Stimulated activated CD4-positive, alpha-beta T cell treated with anti-CD3 and anti-CD28 coated beads, TNF-alpha, amount 100 ng/mL, for 48 hours (primary cell): Measurements from ENCODE around the gene KRT85.
"Not testable (repeated sequence)": the region's sequence is repeated elsewhere in the genome, so short reads cannot be mapped to it uniquely, and the experiment has no call there.

Experiments used
- DNase-seq, 3 donors: peaks; one replicate each; pipeline ENCODE4 v3.0.0-alpha.2; 2020; ENCODE audit warnings: low read depth in 3 of 3

KRT85 gene

DNA sequence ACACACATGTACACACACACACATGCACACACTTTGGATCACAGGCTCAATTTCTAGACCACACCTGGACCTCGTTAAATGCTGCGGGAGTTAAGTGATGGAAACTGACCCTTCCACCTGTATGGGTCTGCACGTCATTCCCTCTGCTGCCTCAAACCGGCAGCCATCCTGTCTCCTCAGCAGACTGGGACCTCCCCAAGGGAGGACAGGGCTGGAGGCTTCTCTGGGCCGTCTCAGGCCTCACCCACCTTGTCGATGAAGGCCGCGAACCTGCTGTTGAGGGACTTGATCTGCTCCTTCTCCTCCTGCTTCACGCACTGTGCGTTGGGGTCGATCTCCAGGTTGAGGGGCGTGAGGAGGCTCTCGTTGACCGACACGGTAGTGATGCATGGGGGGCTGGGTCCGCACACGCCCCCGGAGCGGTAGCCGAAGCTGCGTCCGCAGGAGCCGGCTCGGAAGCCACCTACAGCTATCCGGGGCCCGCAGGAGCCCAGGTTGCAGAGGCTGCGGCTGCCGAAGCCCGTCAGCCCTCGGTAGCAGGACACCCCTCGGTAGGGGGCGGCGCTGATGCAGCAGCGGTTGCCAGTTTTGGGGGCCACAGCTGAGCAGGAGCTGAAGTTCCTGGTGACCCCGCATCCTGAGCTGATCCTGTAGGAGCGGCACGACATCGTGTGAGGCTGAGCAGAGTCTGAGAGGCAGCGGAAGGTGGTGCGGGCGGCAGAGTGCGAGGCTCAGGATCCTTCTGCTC is at the start of gene KRT85:
Gene KRT85 (minus strand): TSS at position 744 of the 748 bp plus-strand sequence. CDS start 76 bp downstream, at position 668.
- no peak for DNase-seq

GRCh38 chr12:52416795-52417194 is 49.5 kb upstream of the KRT85 start:
- DNase-seq: no peak

GRCh38 chr12:52415870-52416750 is 48.8 kb upstream of the KRT85 start:
- no peak for DNase-seq

- DNase-seq: no peak
Observed at GRCh38 chr12:52414936-52415335, 47.7 kb upstream of the KRT85 start.

GRCh38 chr12:52413782-52414345 is 46.6 kb upstream of the KRT85 start:
- no peak for DNase-seq

GRCh38 chr12:52413202-52413601 is 45.9 kb upstream of the KRT85 start:
- no peak for DNase-seq

- no peak for DNase-seq
Observed at GRCh38 chr12:52411815-52412214, 44.5 kb upstream of the KRT85 start.

GRCh38 chr12:52410589-52411248 is 43.4 kb upstream of the KRT85 start:
- DNase-seq: not testable (repeated sequence)

- DNase-seq: no peak
Observed at GRCh38 chr12:52407918-52408317, 40.6 kb upstream of the KRT85 start.

- DNase-seq: no peak
Observed at GRCh38 chr12:52405922-52406385, 38.7 kb upstream of the KRT85 start, which contains the start of gene KRT82. TSS of gene KRT82 (minus strand) at chr12:52406335. CDS start at chr12:52406277, 58 bp downstream.

DNA sequence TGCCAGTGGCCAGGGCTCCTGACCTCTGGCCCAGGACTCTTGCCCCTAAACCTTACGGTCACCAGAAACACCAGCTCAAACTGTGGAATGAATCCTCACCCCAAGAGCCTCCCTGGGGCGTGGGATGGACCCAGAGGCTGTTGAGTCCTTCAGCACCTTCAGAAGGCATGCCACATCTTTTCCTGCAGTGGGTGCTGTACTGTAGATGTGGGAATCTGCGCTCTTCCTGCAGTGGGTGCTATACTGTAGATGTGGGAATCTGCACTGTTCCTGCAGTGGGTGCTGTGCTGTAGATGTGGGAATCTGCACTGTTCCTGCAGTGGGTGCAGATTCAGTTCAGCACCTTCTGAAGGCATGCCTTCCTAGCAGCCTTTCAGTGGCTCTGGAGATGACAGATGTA is 37.7 kb upstream of the KRT85 start:
- DNase-seq: no peak

DNA sequence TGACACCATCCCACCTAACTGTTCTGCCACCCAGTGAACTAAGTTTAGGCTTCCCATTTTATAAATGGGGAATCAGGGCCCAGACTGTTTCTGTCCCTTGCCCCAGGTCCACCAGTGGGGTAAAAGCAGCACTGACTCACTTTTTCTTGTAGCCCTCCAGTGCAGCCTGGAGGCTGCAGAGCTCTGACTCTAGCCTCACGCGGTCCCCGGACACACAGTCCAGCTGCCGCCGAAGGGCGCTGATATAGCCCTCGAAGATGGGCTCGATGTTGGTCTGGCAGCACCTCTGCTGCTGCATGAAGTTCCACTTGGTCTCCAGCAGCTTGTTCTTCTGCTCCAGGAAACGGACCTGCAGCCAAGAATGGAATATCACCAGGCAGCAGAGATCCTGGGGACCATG is 36.3 kb upstream of the KRT85 start:
- no peak for DNase-seq

- no peak for DNase-seq
Observed at GRCh38 chr12:52402873-52403540, 35.7 kb upstream of the KRT85 start.

DNA sequence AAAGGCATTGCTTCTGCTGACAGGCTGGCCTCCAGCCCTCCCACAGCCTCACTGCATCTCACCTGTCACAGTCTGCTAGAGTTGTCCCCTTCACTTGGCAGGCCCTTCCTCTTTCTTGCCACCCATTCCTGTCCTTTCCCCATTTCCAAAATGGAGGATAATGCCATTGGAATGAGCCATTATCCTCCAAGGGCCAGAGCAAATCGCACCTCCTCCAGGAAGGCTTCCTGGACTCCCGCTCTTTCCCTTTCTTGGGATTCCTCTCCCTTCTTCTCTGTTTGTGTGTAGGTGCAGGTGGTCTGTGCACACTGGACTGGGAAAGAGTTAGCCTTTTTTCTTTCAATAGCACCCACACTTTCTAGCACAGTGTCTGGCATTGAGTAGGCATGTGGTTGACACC is 35.1 kb upstream of the KRT85 start:
- no peak for DNase-seq

- no peak for DNase-seq
Observed at GRCh38 chr12:52401926-52402325, 34.6 kb upstream of the KRT85 start.

DNA sequence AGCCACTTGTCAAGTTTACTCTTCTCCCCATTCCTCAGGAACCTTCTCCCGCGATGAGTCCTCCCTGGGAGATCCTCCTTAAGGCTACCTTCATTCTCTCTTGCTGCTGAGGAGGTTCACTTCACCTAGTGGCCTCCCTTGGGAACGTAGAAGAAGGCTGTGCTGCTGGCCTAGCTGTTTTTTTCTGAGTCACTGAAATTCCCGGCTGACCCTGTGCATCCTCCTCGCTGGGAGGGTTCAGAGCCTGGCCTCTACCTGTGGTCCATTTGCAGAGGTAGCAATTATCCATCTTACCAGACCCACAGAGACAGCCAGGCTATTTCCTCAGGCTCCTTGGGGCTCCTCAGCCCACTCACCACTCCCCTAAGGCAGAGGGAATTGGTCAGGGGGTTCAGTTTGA is 34.2 kb upstream of the KRT85 start:
- DNase-seq: no peak

DNA sequence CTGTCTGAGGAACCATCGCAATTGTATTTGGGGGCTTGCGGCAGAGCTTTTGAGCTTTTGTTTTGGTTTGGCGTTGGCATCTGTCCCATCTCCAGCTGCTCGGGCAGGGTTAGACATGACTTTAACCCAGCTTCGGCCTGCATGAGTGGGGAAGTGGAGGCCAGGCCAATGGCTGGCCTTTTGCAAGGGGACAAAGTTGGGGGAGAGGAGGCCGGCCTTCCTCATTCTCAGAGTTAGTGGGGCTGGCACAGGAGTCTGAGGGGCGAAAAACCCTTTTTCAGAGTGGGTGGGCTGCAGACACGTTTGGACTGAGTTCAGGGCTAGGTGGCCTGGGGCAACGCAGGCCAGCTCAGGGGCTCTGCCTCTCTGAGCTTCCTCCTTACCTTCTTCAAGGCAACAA is 33.6 kb upstream of the KRT85 start:
- DNase-seq: no peak

DNA sequence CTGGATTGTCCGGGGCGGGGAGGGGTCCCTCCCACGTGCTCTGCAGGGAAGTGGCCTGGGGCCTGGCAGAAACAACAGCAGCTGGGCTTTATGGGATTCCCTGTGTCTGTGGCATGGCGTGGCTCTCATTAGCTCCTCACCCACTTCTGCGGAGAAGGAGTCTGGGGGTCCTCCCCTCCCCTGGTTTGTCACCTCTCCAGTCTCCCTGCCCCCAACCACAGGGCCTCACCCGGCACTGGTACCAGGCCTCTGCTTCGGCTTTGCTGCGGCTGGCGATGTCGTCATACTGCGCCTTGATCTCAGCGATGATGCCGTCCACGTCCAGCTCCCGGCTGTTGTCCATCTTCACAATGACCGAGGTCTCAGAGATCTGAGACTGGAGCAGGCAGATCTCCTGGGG is 32.5 kb upstream of the KRT85 start:
- no peak for DNase-seq

DNA sequence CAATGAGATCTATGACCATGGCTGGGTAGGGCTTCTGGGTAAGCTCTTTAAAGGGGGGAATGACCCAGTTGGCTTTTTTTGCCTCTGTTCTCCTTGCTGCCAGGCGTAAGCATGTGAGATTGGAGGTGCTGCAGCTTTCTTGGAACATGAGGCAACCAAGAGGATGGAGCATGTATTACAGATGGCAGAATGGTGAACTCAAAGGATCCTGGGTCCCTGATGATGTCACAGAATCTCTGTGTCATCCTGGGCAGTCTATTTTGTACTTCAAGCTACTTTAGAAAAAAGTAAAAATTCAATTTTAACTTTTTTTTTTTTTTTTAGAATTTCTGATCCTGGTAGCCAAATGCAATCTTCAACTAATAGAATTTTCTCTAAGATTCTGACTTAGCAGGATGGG is 30.9 kb upstream of the KRT85 start:
- no peak for DNase-seq

DNA sequence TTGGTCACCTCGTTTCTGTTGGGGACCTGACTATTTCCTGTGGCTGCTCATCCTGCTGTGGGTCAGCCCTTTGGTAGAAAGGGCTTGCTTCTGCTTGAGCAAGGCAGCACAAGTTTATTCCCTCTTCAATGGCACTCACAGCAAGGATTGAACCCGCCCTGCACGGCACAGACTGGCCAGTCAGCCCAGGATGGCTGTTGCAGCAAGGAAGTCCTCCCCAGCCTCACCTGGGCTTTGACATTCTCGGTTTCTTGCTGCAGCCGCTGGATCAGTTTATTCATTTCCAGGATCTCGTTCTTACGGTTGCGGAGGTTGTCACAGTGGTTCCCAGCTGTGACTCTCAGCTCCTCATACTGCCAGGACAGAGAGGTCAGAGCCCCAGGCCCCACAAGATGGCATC is 29.4 kb upstream of the KRT85 start:
- no peak for DNase-seq

- DNase-seq: no peak
Observed at GRCh38 chr12:52395761-52396434, 28.6 kb upstream of the KRT85 start.
